Neural progenitor cell (in vitro differentiated cells): ENCODE results near the gene BCAR1. TPM values are rescaled to one million over a fixed set of nuclear protein-coding genes. Genes with fewer than 3 reads are reported as not detected.
"Not testable (repeated sequence)": the region's sequence is repeated elsewhere in the genome, so short reads cannot be mapped to it uniquely, and the experiment has no call there.

ENCODE experiments used
- DNase-seq: peaks from one replicate; pipeline ENCODE4 v3.0.0-alpha.2; 2016; ENCODE audit warnings: low spot score
- H2AFZ ChIP-seq: fragments of 200-600 bp; sonication (generic); replicated peaks from 2 replicates; pipeline ENCODE4 v1.6.1; 2016; ENCODE audit warnings: antibody characterized with exemption
- H3F3A ChIP-seq: fragments of 200-600 bp; sonication (generic); 2 replicates; pipeline ENCODE4 v1.6.1; 2016; ENCODE audit warnings: antibody characterized with exemption, low read depth
- H3K27ac ChIP-seq: fragments of 200-600 bp; sonication (generic); 2 replicates; pipeline ENCODE4 v1.5.1; 2016; ENCODE audit warnings: mild to moderate bottlenecking
- H3K27me3 ChIP-seq: fragments of 200-600 bp; sonication (generic); 2 replicates; pipeline ENCODE4 v1.6.1; 2016; ENCODE audit warnings: mild to moderate bottlenecking, moderate library complexity
- H3K36me3 ChIP-seq: fragments of 200-600 bp; sonication (generic); 2 replicates; pipeline ENCODE4 v1.5.1; 2016
- H3K4me1 ChIP-seq: fragments of 200-600 bp; sonication (generic); 2 replicates; pipeline ENCODE4 v1.6.1; 2016; ENCODE audit warnings: mixed run types
- H3K4me2 ChIP-seq: fragments of 200-600 bp; sonication (generic); 2 replicates; pipeline ENCODE4 v1.6.1; 2016
- H3K4me3 ChIP-seq: fragments of 200-600 bp; sonication (generic); 2 replicates; pipeline ENCODE4 v1.5.1; 2016
- H3K79me2 ChIP-seq: fragments of 200-600 bp; sonication (generic); 2 replicates; pipeline ENCODE4 v1.6.1; 2016; ENCODE audit warnings: low read depth
- H3K9ac ChIP-seq: fragments of 200-600 bp; sonication (generic); 2 replicates; pipeline ENCODE4 v1.6.1; 2016
- H3K9me3 ChIP-seq: fragments of 200-600 bp; sonication (generic); 2 replicates; pipeline ENCODE4 v1.5.1; 2016; ENCODE audit warnings: low read depth
- H4K20me1 ChIP-seq: fragments of 200-600 bp; sonication (generic); 2 replicates; pipeline ENCODE4 v1.6.1; 2016; ENCODE audit warnings: low read depth
- H3K27ac Mint-ChIP-seq: 3 replicates; pipeline ENCODE4 v1.8.0; 2021; ENCODE audit warnings: mixed read lengths
- H3K27me3 Mint-ChIP-seq: 2 replicates; pipeline ENCODE4 v1.8.0; 2022; ENCODE audit warnings: low read depth, mild to moderate bottlenecking, inconsistent platforms, moderate library complexity, mixed read lengths; ENCODE audit not compliant: insufficient read depth
- H3K36me3 Mint-ChIP-seq: 3 replicates; pipeline ENCODE4 v1.8.0; 2021; ENCODE audit warnings: mixed read lengths
- H3K4me1 Mint-ChIP-seq: 3 replicates; pipeline ENCODE4 v1.8.0; 2021; ENCODE audit warnings: mixed read lengths
- H3K4me3 Mint-ChIP-seq: 3 replicates; pipeline ENCODE4 v1.8.0; 2021; ENCODE audit warnings: mild to moderate bottlenecking, moderate library complexity, mixed read lengths
- H3K9me3 Mint-ChIP-seq: 3 replicates; pipeline ENCODE4 v1.8.0; 2020; ENCODE audit warnings: mixed read lengths
- EZH2 ChIP-seq: fragments of 200-600 bp; sonication (generic); IDR thresholded peaks from 2 replicates; pipeline ENCODE4 v1.6.1; 2017; ENCODE audit warnings: antibody characterized with exemption, mild to moderate bottlenecking, moderate library complexity
- EZH2phosphoT487 ChIP-seq: fragments of 200-600 bp; sonication (generic); IDR thresholded peaks from 2 replicates; pipeline ENCODE4 v1.6.1; 2017; ENCODE audit warnings: antibody characterized with exemption
- total RNA-seq: library from RNA; depleted of rRNA; stranded (reverse); fragments of >200 nt; gene quantifications from 2 replicates; pipeline ENCODE4 v1.2.3, GENCODE V29; 2015; ENCODE audit warnings: low replicate concordance
- TF ChIP-seq, protein P1 (sequence below): fragments of 200-600 bp; sonication (generic); IDR thresholded peaks from 2 replicates; pipeline ENCODE4 v1.5.1; 2017; ENCODE audit warnings: antibody characterized with exemption, mild to moderate bottlenecking

The BCAR1 gene
- total RNA-seq, 1 donor from 2014 or later, result 10.9 TPM

DNA sequence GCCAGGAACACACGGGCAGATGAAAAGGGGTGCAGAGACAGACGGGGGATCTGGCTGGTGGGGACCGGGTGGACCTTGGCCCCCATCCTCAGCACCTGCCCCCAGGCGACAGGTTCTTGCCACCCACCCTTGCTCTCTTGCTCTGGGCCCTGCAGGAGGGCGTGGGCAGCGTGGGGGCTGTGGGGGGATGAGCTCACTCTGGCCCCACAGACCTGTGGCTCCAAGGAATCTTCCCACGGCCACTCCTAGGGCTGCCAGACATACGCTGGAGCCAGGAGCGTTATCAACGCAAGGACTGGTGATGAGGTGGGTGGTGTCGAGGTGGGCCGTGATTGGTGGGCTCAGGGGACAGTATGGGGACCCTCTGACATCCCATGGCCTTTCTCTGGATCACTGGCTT, 26.3 kb downstream of the BCAR1 start:
- no peak overlapping the region for H2AFZ ChIP-seq
- H4K20me1 ChIP-seq, result no peaks in the 10 kb centered on the region
- no peaks in the 10 kb centered on the region for H3K9me3 ChIP-seq
- TF ChIP-seq EZH2phosphoT487, result no peak
- TF ChIP-seq, protein P1, sequence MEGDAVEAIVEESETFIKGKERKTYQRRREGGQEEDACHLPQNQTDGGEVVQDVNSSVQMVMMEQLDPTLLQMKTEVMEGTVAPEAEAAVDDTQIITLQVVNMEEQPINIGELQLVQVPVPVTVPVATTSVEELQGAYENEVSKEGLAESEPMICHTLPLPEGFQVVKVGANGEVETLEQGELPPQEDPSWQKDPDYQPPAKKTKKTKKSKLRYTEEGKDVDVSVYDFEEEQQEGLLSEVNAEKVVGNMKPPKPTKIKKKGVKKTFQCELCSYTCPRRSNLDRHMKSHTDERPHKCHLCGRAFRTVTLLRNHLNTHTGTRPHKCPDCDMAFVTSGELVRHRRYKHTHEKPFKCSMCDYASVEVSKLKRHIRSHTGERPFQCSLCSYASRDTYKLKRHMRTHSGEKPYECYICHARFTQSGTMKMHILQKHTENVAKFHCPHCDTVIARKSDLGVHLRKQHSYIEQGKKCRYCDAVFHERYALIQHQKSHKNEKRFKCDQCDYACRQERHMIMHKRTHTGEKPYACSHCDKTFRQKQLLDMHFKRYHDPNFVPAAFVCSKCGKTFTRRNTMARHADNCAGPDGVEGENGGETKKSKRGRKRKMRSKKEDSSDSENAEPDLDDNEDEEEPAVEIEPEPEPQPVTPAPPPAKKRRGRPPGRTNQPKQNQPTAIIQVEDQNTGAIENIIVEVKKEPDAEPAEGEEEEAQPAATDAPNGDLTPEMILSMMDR, result no peak
- no peak for TF ChIP-seq EZH2
- no peaks in the 10 kb centered on the region for H3K79me2 ChIP-seq
- peaks cover 3% of the 10 kb centered on the region for H3K27me3 Mint-ChIP-seq
- H3K4me3 ChIP-seq, result no peak overlapping the region
- H3K4me2 ChIP-seq, result no peak overlapping the region
- H3F3A ChIP-seq, result no peaks in the 10 kb centered on the region
- H3K27ac ChIP-seq, result no peak overlapping the region
- H3K36me3 ChIP-seq, result no peaks in the 10 kb centered on the region
- H3K36me3 Mint-ChIP-seq, result no peaks in the 10 kb centered on the region
- peaks cover 3% of the 10 kb centered on the region for H3K4me1 Mint-ChIP-seq
- no peak for DNase-seq
- no peaks in the 10 kb centered on the region for H3K27me3 ChIP-seq
- H3K27ac Mint-ChIP-seq, result no peak overlapping the region
- no peak overlapping the region for H3K9ac ChIP-seq
- H3K9me3 Mint-ChIP-seq, result no peaks in the 10 kb centered on the region
- no peak overlapping the region for H3K4me3 Mint-ChIP-seq
- H3K4me1 ChIP-seq, result no peaks in the 10 kb centered on the region

DNA sequence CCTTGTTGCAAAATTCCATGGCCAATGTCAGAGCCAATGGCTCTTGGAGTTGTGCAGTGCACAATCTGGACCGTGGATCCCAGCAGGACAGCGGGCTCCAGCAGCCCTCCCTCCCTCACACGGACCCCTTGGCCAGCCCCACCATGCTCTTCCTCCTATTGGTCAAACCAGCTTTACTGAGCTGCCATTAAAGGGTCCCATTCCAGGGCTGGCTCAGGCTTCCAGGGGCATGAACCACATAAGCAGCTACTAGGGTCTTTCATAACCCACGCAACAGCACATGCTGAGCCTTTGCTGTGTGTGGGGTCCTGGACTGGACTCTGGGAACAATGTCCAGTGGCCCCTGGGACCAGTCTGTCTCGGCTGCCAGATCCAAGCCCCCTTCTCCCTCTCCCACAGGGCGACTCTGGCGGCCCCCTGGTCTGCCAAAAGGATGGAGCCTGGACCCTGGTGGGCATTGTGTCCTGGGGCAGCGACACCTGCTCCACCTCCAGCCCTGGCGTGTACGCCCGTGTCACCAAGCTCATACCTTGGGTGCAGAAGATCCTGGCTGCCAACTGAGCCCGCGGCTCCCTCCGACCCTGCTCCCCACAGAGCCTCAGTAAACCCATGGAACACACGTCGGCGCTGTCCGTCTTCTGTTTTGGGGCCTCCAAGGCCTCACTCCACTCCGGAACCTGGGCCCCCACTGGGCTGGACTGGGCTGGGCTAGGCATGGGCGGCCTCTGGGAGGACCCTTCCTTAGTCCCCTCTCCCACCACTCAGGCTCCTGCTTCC, 26.9 kb downstream of the BCAR1 start:
- Histone ChIP-seq H2AFZ (no peak overlapping the region), H4K20me1 (no peaks in the 10 kb centered on the region), H3K9ac (no peak overlapping the region), H3K27ac (no peak overlapping the region), H3K79me2 (no peaks in the 10 kb centered on the region), H3K9me3 (no peaks in the 10 kb centered on the region), H3K4me2 (no peak overlapping the region), H3F3A (no peaks in the 10 kb centered on the region), H3K36me3 (no peaks in the 10 kb centered on the region), H3K27me3 (no peaks in the 10 kb centered on the region), H3K4me1 (no peaks in the 10 kb centered on the region), H3K4me3 (no peak overlapping the region)
- Mint-ChIP-seq H3K4me1 (peaks cover 3% of the 10 kb centered on the region), H3K36me3 (no peaks in the 10 kb centered on the region), H3K4me3 (no peak overlapping the region), H3K27me3 (peaks cover 3% of the 10 kb centered on the region), H3K27ac (no peak overlapping the region), H3K9me3 (no peaks in the 10 kb centered on the region)
- TF ChIP-seq, protein P1, result no peak
- TF ChIP-seq EZH2phosphoT487, result no peak
- no peak for TF ChIP-seq EZH2
- no peak for DNase-seq

DNA sequence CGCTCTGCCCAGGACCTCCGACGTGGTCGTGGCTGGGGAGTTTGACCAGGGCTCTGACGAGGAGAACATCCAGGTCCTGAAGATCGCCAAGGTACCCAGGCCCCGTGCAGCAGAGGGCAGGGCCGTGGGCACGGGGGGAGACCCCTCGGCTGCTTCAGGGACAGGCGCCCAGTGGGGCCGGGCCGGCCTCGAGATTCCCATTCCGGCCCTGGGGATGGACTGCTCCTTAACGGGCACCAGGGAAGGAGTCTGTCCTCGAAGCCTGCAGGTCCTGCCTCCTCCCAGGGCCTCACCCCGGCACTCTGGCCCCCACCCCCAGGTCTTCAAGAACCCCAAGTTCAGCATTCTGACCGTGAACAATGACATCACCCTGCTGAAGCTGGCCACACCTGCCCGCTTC, 28.3 kb downstream of the BCAR1 start:
- H3K79me2 ChIP-seq, H3K4me1 ChIP-seq, H3K4me1 Mint-ChIP-seq, DNase-seq, H3K27me3 Mint-ChIP-seq, H4K20me1 ChIP-seq, H3K27me3 ChIP-seq, H3K4me2 ChIP-seq, H3K36me3 ChIP-seq, H3K9me3 Mint-ChIP-seq, H2AFZ ChIP-seq, H3K27ac ChIP-seq, H3K9ac ChIP-seq, H3K36me3 Mint-ChIP-seq, H3K4me3 Mint-ChIP-seq, H3K9me3 ChIP-seq, H3F3A ChIP-seq, H3K27ac Mint-ChIP-seq, H3K4me3 ChIP-seq: not testable (repeated sequence)

DNA sequence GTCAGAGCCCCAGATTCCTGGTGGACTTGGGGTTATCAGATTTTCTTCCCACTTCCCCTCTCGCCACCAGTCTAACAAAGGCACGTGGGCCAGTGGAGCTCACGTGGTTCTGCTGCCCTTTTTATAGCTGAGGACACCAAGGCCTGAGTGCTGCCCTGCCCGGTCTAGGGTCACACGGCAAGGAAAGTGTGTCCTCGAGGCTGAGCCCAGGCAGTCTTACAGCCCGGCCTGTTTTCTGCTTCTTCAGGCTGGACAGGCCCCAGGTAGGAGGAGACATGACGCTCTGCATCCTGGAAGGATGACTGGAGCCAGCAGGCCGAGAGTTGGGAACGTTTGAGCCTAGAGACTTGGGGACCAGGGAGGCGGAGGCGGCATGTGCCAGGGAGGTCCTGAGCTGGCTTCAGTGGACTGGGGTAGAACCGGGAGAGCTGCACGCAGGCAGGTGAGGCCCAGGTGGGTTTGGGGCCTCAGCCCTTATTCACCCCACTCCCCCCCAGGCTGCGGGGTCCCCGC, 29.1 kb downstream of the BCAR1 start:
- Mint-ChIP-seq H3K36me3 (no peaks in the 10 kb centered on the region), H3K27ac (peak overlapping the region; percentile 81), H3K9me3 (no peaks in the 10 kb centered on the region), H3K4me3 (no peak overlapping the region), H3K27me3 (peaks cover 3% of the 10 kb centered on the region), H3K4me1 (peaks cover 5% of the 10 kb centered on the region)
- TF ChIP-seq, protein P1, result no peak
- TF ChIP-seq EZH2 (no peak), EZH2phosphoT487 (no peak)
- no peaks in the 10 kb centered on the region for H3K9me3 ChIP-seq
- H2AFZ ChIP-seq, result no peak overlapping the region
- H3F3A ChIP-seq, result no peaks in the 10 kb centered on the region
- no peak overlapping the region for H3K27ac ChIP-seq
- no peaks in the 10 kb centered on the region for H3K4me1 ChIP-seq
- H3K79me2 ChIP-seq, result no peaks in the 10 kb centered on the region
- no peak for DNase-seq
- H3K4me3 ChIP-seq, result no peak overlapping the region
- no peak overlapping the region for H3K4me2 ChIP-seq
- H4K20me1 ChIP-seq, result no peaks in the 10 kb centered on the region
- no peaks in the 10 kb centered on the region for H3K27me3 ChIP-seq
- no peaks in the 10 kb centered on the region for H3K36me3 ChIP-seq
- no peak overlapping the region for H3K9ac ChIP-seq
